Left renal cortex interstitium (tissue), 4 donors: ENCODE data around the gene XRCC5. TPM values are rescaled to one million over a fixed set of nuclear protein-coding genes. Genes with fewer than 3 reads are reported as not detected.
"Not testable (repeated sequence)": the region's sequence is repeated elsewhere in the genome, so short reads cannot be mapped to it uniquely, and the experiment has no call there.

Experiments
- DNase-seq, 4 donors: peaks; one replicate each; pipeline ENCODE4 v3.0.0-alpha.2; 2013; ENCODE audit warnings: low read depth in 4 of 4, low spot score in 2 of 4, missing footprints in 1 of 4
- polyA plus RNA-seq, 4 donors: library from polyadenylated mRNA; unstranded; fragments of 120-200 nt; gene quantifications; one replicate each; pipeline ENCODE4 v1.2.1, GENCODE V29; 2013; ENCODE audit not compliant: insufficient read length in 4 of 4

XRCC5 gene
- polyA plus RNA-seq: 100 to 1,000 TPM; 278 to 392 (median 325) TPM

DNA sequence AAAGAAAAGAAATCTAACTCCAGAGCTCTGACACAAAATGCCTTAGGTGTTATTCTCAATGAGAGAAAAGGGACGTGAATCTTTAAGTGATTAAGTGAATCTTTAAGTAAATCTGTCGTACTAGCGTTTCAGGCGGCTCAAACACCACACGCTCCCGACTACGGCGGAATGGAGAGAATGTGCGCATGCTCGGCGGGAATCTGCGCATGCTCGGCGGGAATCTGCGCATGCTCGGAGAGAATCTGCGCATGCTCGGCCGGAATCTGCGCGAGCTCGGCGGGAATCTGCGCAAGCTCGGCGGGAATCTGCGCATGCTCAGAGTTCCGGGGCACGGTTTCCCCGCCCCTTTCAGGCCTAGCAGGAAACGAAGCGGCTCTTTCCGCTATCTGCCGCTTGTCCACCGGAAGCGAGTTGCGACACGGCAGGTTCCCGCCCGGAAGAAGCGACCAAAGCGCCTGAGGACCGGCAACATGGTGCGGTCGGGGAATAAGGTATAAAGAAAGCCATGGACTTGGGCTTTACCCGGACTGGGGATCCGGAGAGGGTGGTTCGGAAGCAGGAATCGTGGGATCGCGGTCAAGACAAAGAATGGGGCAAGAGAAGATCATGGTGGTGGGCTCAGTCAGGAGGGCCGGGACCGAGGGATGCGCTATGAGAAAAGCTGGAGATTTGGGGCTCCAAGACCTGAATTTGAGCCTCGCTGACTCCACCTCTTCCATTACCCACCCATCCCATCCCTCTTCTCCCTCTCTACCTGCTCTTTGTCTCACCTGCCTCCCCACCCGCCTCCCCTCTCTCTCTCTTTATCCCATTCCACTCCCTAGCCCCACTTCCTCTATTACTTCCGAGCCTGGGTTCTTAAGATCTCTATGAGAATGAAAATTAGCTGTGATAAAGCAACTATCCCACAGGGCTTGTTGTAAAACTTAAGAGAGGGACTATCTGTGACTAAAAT is at the start of gene XRCC5:
Gene XRCC5, plus strand, starts transcription at position 382 of the 955 bp plus-strand sequence. Its CDS starts 89 bp downstream, at position 471.
- peak; percentile 86 to 98 (median 95) for DNase-seq

DNA sequence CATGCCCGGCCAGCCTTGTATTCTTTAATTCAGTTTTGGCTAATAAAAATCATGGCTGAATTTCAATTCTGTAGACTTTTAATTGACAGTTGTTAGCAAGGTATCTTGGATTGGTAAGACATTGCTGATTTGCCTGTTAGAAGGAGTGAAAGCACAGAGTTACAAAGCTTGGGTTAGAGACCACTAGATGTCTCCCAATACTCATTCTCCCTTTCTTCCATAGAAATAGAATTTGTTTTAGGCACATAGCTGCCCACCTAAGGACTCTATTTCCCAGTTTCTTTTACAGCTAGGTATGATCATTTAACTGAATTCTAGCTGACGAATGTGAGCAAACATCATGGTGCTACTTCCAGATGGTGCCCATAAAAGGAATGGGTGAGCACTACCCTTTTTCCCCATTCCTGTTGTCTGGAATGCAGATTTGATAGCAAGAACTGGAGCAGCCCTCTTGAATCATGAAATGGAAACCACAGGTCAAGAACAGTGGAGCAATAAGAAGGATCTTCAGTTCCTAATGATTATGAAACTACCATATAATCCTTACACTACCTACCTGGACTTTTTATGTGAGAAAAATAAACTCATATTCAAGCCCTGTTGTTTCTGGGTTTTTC is 45.0 kb upstream of the XRCC5 start:
- DNase-seq: no peak

- DNase-seq: no peak
Observed at GRCh38 chr2:216064665-216065064, 44.5 kb upstream of the XRCC5 start.

DNA sequence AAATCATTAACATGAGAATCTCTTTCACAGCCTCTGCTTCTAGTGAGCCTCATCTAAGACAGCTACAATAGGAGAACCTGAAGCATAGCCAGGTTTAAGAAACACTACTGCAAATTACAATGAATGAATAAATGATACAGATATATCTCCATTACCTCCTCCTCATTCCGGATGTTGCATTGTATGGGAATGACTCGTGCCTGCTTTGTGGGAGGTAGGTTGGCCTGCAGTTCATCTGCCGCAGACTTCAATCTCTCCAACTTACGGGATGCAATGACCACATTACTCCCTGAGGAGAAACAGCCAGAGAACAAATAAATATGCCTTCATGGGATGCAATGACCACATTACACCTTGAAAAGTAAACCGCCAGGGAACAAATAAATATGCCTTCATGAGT is 42.9 kb upstream of the XRCC5 start:
- DNase-seq: no peak

- DNase-seq: no peak
Observed at GRCh38 chr2:216069028-216069427, 40.1 kb upstream of the XRCC5 start.

DNA sequence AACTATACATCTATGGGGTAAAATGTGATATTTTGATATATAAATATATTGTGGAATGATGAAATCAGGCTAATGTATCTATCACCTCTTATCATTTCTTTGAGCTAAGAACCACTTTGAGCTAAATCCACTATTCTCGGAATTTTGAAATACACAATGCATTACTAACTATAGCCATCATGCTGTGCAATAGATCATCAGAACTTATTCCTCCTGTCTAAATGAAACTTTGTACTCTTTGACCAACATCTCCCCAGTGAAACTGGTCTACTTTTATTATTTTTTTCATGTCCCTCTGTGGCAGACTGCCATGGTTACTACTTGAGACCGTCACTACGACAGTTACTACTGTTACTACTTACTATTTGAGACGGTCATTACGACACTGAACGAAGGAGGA is 39.0 kb upstream of the XRCC5 start:
- DNase-seq: no peak

- DNase-seq: no peak
Observed at GRCh38 chr2:216071111-216071851, 37.9 kb upstream of the XRCC5 start.

- no peak for DNase-seq
Observed at GRCh38 chr2:216072473-216072872, 36.7 kb upstream of the XRCC5 start.

GRCh38 chr2:216073773-216074172 is 35.4 kb upstream of the XRCC5 start:
- no peak for DNase-seq

DNA sequence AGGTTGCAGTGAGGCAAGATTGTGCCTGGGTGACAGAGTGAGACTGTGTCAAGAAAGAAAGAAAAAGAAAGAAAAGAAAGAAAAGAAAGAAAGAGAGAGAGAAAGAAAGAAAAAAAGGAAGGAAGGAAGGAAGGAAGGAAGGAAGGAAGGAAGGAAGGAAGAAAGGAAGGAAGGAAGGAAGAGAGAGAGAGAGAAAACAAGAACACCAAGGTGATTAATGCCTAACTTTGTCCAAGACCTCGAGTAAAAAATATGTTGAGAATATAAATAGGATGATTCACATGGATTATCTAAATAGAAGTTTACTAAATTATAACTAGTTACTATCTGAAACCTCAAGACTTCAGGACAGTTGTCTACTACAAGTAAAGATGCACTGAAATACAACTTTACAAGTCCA is 34.8 kb upstream of the XRCC5 start:
- no peak for DNase-seq

- no peak for DNase-seq
Observed at GRCh38 chr2:216074794-216075193, 34.4 kb upstream of the XRCC5 start.

DNA sequence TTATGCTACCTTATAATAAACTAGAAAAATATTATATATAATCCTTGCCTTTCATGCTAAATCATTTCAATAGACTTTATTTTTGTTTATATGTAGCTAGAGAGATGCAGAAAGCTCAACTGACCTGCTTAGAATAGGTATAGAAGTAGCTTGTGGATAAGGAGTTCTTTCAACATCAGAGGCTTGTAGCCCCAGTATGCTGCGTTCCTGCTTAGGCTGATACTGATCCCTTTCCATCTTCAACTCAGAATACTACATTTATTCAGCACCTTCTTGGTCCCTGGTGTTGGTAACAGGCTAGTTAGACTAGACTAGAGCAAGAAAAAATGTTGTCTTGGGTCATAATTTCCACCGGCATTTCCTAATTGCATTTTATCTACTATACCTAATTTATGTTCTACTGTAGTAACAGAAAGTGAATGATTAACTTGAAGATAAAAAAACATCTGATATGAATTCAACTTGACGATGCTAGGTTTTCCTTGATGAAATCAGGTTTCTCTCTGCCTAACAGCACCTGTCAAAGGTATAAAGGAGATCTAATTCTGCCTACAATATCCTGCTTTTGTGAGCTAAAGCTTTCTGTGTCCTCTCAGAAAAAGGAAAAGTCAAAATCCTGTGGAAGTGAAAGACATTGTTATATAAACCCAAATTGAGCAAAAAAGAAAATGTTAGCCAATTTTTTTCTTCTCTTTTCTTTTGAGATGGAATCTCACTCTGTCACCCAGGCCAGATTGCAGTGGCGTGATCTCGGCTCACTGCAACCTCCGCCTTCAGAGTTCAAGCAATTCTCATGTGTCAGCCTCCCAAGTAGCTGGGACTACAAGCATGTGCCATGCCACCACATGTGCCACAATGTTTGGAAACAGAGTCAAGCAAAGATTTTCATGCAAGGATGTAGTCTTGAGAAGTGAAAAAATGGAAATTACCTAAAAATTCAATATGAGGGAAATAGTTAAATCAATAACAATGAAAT is 33.4 kb upstream of the XRCC5 start:
- no peak for DNase-seq

GRCh38 chr2:216078776-216079175 is 30.4 kb upstream of the XRCC5 start:
- DNase-seq: no peak

- not testable (repeated sequence) for DNase-seq
Observed at GRCh38 chr2:216080048-216080447, 29.1 kb upstream of the XRCC5 start.

DNA sequence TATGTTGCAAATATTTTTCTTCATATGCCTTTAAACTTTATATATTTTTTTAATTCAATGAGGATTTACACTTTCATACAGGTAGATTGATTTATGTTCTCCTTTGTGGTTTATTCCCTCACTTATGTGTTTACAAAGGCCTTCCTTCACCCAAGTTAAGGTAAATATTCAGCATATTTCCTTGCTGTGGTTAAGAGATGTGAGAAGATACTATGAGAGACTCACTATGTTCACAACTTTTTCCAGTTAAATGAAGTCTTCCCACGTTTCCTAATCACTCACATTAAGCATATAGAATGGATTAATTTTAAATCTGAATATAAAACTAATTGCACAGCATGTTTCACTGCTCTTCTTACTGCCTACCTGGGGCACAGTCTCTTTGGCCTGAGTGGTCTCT is 28.1 kb upstream of the XRCC5 start:
- no peak for DNase-seq

DNA sequence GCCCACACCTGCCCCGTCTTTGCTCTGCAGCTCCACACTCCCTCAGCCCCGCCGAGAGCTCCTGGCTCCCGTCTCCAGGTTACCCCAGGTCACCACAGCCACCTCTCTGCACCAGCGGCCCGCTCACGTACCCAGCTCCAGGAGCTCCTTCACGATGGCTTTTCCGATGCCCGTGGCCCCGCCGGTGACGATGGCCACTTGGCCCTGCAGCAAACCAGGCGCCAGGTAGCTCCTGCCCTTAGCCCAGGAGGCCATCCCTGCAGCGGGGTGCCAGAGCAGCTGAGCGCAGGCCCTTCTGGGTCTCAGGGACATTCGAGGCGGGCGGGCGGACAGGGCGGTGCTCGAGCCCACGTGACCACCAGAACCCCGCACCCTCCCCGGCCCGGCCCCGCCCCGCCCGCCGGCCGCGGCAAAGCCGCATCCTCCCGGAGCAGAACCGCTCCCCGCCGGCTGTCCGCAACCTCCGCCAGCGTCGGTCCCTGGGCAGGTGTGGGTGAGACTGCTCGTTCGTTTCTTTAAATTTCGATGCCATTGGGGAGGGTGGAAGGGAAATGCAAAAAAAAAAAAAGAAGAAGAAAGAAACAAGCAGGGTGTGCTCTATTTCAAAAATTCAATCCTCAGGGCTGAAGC is 27.5 kb upstream of the XRCC5 start, which contains the start of the genes PECR and TMEM169:
Gene PECR, minus strand, starts transcription at position 323 of the 630 bp plus-strand sequence. Its CDS starts 68 bp downstream, at position 255.
Gene TMEM169, plus strand, starts transcription at position 433 of the 630 bp plus-strand sequence. CDS start 14,045 bp downstream, outside the sequence.
- peak in 1 of 4 donors; percentile 59 for DNase-seq

DNA sequence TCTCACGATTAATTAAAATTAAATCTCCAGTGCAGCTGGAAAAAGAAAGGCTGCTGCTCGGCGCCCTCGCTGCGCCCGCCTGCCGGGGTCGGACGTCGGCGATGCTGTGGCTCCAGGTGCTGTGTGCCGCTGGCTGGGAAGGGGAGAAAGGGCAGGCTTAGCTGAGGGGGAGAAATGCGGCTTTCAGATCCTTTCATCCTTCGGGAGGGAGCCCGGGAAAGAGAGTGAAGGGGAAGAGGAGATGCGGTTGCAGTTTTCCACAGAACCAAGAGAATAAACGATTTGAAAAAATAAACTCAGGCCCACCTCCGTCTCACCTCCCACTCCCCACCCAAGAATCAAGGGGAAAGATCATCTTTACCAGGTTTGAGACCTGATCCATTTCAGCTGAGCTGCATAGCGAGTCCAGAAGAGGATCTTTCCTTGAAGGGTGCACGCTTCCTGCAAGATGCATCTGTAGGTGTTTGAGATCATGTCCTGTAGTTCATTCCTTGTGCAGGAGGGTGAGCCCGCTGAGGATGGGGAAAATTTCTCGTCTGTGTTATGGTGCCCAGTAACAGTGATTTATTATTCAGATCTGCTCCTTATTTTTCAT is 26.9 kb upstream of the XRCC5 start:
- DNase-seq: no peak

- DNase-seq: no peak
Observed at GRCh38 chr2:216082805-216083204, 26.3 kb upstream of the XRCC5 start.
